HEK293 (cell line): ENCODE data around the gene HEXIM1.

Experiments
- GLIS1 ChIP-seq: fragments of 450-650 bp; formaldehyde crosslinking; IDR thresholded peaks from 2 replicates; pipeline ENCODE4 v1.5.1; 2016; ENCODE audit warnings: missing biosample characterization, missing genetic modification characterization
- HOXA7 ChIP-seq: sonication (generic); formaldehyde crosslinking; IDR thresholded peaks from 2 replicates; pipeline ENCODE4 v1.8.1; 2022; ENCODE audit warnings: missing genetic modification reagents, borderline replicate concordance
- HOXC10 ChIP-seq: sonication (generic); formaldehyde crosslinking; IDR thresholded peaks from 2 replicates; pipeline ENCODE4 v1.8.1; 2023; ENCODE audit warnings: mild to moderate bottlenecking, missing genetic modification reagents
- IKZF3 ChIP-seq: fragments of 450-650 bp; IDR thresholded peaks from 2 replicates; pipeline ENCODE4 v1.5.0; 2018; ENCODE audit warnings: missing biosample characterization, mild to moderate bottlenecking, missing genetic modification characterization, moderate library complexity
- KLF8 ChIP-seq: fragments of 450-650 bp; formaldehyde crosslinking; IDR thresholded peaks from 2 replicates; pipeline ENCODE4 v1.5.1; 2016; ENCODE audit warnings: missing biosample characterization, missing genetic modification characterization
- KLF9 ChIP-seq: fragments of 450-650 bp; formaldehyde crosslinking; IDR thresholded peaks from 2 replicates; pipeline ENCODE4 v1.5.1; 2016; ENCODE audit warnings: missing biosample characterization, missing genetic modification characterization, low read depth
- OSR2 ChIP-seq: fragments of 450-650 bp; formaldehyde crosslinking; IDR thresholded peaks from 2 replicates; pipeline ENCODE4 v1.5.1; 2016; ENCODE audit warnings: missing biosample characterization, missing genetic modification characterization
- PRDM1 ChIP-seq: fragments of 450-650 bp; formaldehyde crosslinking; IDR thresholded peaks from 2 replicates; pipeline ENCODE4; 2016; ENCODE audit warnings: missing biosample characterization, missing genetic modification characterization
- SCRT2 ChIP-seq: fragments of 450-650 bp; formaldehyde crosslinking; IDR thresholded peaks from 2 replicates; pipeline ENCODE4 v1.5.1; 2016; ENCODE audit warnings: missing biosample characterization, missing genetic modification characterization
- SETDB1 ChIP-seq: IDR thresholded peaks from one replicate; pipeline ENCODE4 v1.6.1; 2017; ENCODE audit warnings: mild to moderate bottlenecking, low read length, moderate library complexity, mixed read lengths; ENCODE audit not compliant: insufficient read length
- YY1 ChIP-seq: fragments of 450-650 bp; formaldehyde crosslinking; IDR thresholded peaks from 2 replicates; pipeline ENCODE4 v1.5.1; 2018; ENCODE audit warnings: missing biosample characterization, missing genetic modification characterization
- ZBTB7A ChIP-seq: fragments of 450-650 bp; formaldehyde crosslinking; IDR thresholded peaks from 2 replicates; pipeline ENCODE4 v1.5.1; 2016; ENCODE audit warnings: low read depth, missing biosample characterization, missing genetic modification characterization
- ZNF112 ChIP-seq: fragments of 450-650 bp; formaldehyde crosslinking; IDR thresholded peaks from 2 replicates; pipeline ENCODE4 v1.5.0; 2017; ENCODE audit warnings: missing biosample characterization, missing genetic modification characterization
- ZNF133 ChIP-seq: fragments of 450-650 bp; formaldehyde crosslinking; IDR thresholded peaks from 2 replicates; pipeline ENCODE4 v1.5.1; 2016; ENCODE audit warnings: missing biosample characterization, missing genetic modification characterization
- ZNF19 ChIP-seq: fragments of 450-650 bp; formaldehyde crosslinking; IDR thresholded peaks from 2 replicates; pipeline ENCODE4; 2016; ENCODE audit warnings: missing biosample characterization, missing genetic modification characterization, low read depth
- ZNF223 ChIP-seq: fragments of 450-650 bp; formaldehyde crosslinking; IDR thresholded peaks from 2 replicates; pipeline ENCODE4 v1.5.1; 2016; ENCODE audit warnings: missing biosample characterization, missing genetic modification characterization
- ZNF248 ChIP-seq: fragments of 450-650 bp; formaldehyde crosslinking; IDR thresholded peaks from 2 replicates; pipeline ENCODE4 v1.5.1; 2017; ENCODE audit warnings: missing biosample characterization, missing genetic modification characterization
- ZNF292 ChIP-seq: fragments of 450-650 bp; formaldehyde crosslinking; IDR thresholded peaks from 2 replicates; pipeline ENCODE4 v1.5.1; 2016; ENCODE audit warnings: low read depth, missing biosample characterization, missing genetic modification characterization, borderline replicate concordance
- ZNF350 ChIP-seq: fragments of 450-650 bp; formaldehyde crosslinking; IDR thresholded peaks from 2 replicates; pipeline ENCODE4 v1.5.0; 2017; ENCODE audit warnings: missing biosample characterization, mild to moderate bottlenecking, missing genetic modification characterization
- ZNF366 ChIP-seq: fragments of 450-650 bp; formaldehyde crosslinking; conservative IDR thresholded peaks from 2 replicates; pipeline ENCODE4 v1.5.1; 2016; ENCODE audit warnings: missing biosample characterization, missing genetic modification characterization
- ZNF404 ChIP-seq: fragments of 450-650 bp; formaldehyde crosslinking; IDR thresholded peaks from 2 replicates; pipeline ENCODE4 v1.5.1; 2017; ENCODE audit warnings: missing biosample characterization, missing genetic modification characterization
- ZNF501 ChIP-seq: fragments of 450-650 bp; formaldehyde crosslinking; IDR thresholded peaks from 2 replicates; pipeline ENCODE4 v1.5.1; 2016; ENCODE audit warnings: missing biosample characterization, missing genetic modification characterization
- ZNF555 ChIP-seq: fragments of 450-650 bp; formaldehyde crosslinking; conservative IDR thresholded peaks from 2 replicates; pipeline ENCODE4 v1.5.1; 2017; ENCODE audit warnings: missing biosample characterization, mild to moderate bottlenecking, missing genetic modification characterization, inconsistent platforms
- ZNF560 ChIP-seq: fragments of 450-650 bp; formaldehyde crosslinking; IDR thresholded peaks from 2 replicates; pipeline ENCODE4 v1.5.1; 2017; ENCODE audit warnings: missing biosample characterization, missing genetic modification characterization, borderline replicate concordance
- ZNF624 ChIP-seq: fragments of 450-650 bp; formaldehyde crosslinking; IDR thresholded peaks from 2 replicates; pipeline ENCODE4 v1.5.1; 2017; ENCODE audit warnings: missing biosample characterization, missing genetic modification characterization
- ZNF701 ChIP-seq: fragments of 450-650 bp; formaldehyde crosslinking; IDR thresholded peaks from 2 replicates; pipeline ENCODE4 v1.5.1; 2016; ENCODE audit warnings: missing biosample characterization, missing genetic modification characterization
- ZNF830 ChIP-seq: fragments of 450-650 bp; IDR thresholded peaks from 2 replicates; pipeline ENCODE4 v1.5.0; 2018; ENCODE audit warnings: missing biosample characterization, missing genetic modification characterization, low read depth, mild to moderate bottlenecking, moderate library complexity
- TF ChIP-seq, protein P1 (sequence below): fragments of 450-650 bp; formaldehyde crosslinking; IDR thresholded peaks from 2 replicates; pipeline ENCODE4 v1.5.1; 2016; ENCODE audit warnings: missing biosample characterization, missing genetic modification characterization
- TF ChIP-seq, protein P2 (sequence below): fragments of 450-650 bp; formaldehyde crosslinking; IDR thresholded peaks from 2 replicates; pipeline ENCODE4 v1.5.1; 2016; ENCODE audit warnings: missing biosample characterization, missing genetic modification characterization
- TF ChIP-seq, protein P3 (sequence below): fragments of 450-650 bp; formaldehyde crosslinking; IDR thresholded peaks from 2 replicates; pipeline ENCODE4 v1.5.1; 2016; ENCODE audit warnings: missing biosample characterization, missing genetic modification characterization
- TF ChIP-seq, protein P4 (sequence below): fragments of 450-650 bp; formaldehyde crosslinking; IDR thresholded peaks from 2 replicates; pipeline ENCODE4 v1.5.1; 2016; ENCODE audit warnings: missing biosample characterization, missing genetic modification characterization
- TF ChIP-seq, protein P5 (sequence below): fragments of 450-650 bp; formaldehyde crosslinking; IDR thresholded peaks from 2 replicates; pipeline ENCODE4 v1.5.1; 2016; ENCODE audit warnings: missing biosample characterization, missing genetic modification characterization, low read depth

The HEXIM1 gene

DNA sequence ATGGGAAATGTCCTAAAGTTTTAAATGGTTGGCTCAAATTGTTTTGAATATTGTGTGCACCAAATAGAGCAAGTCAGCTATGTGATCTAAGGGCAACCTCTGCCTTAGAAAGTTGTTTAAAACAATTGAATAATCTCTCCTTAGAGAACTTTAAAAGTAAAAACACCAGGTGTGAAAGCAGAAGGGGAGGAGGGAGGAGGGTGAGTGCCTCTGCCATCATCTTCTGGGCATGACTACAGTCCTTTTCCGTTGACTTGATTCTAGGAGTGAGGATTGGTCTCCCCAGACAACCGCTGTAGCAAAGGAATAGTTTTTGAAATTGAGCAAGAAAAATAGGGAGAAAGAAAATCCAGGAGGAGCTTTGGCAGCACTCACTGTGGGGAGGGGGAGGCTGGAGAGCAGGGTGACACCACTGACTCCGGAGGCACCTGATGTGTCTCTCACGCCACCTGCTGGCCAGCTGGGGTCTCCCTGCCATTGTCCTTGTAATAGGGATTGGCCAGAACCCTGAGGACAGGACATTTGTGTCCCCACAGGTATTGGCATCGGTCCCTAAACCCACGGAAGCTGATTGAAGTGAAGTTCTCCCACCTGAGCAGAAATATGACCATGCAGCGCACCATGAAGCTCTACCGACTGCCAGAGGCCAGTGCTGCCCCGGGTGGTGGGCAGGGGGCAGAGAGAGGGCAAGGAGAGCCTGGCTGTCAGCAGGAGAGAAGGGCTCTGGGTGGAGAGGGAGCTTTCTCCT, 49.2 kb upstream of the HEXIM1 start (continued):
- TF ChIP-seq, protein P1, sequence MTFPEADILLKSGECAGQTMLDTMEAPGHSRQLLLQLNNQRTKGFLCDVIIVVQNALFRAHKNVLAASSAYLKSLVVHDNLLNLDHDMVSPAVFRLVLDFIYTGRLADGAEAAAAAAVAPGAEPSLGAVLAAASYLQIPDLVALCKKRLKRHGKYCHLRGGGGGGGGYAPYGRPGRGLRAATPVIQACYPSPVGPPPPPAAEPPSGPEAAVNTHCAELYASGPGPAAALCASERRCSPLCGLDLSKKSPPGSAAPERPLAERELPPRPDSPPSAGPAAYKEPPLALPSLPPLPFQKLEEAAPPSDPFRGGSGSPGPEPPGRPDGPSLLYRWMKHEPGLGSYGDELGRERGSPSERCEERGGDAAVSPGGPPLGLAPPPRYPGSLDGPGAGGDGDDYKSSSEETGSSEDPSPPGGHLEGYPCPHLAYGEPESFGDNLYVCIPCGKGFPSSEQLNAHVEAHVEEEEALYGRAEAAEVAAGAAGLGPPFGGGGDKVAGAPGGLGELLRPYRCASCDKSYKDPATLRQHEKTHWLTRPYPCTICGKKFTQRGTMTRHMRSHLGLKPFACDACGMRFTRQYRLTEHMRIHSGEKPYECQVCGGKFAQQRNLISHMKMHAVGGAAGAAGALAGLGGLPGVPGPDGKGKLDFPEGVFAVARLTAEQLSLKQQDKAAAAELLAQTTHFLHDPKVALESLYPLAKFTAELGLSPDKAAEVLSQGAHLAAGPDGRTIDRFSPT (tag by site-specific recombination), result no peak
- no peak for TF ChIP-seq GLIS1 (tag by site-specific recombination)
- TF ChIP-seq PRDM1, result peak; percentile 91
- TF ChIP-seq KLF8, result no peak
- TF ChIP-seq ZNF19 (tag by site-specific recombination), result no peak
- TF ChIP-seq ZNF223 (tag by site-specific recombination), result no peak
- TF ChIP-seq ZNF350 (tag by site-specific recombination), result no peak
- TF ChIP-seq SETDB1, result no peak
- no peak for TF ChIP-seq ZNF112
- TF ChIP-seq, protein P2, sequence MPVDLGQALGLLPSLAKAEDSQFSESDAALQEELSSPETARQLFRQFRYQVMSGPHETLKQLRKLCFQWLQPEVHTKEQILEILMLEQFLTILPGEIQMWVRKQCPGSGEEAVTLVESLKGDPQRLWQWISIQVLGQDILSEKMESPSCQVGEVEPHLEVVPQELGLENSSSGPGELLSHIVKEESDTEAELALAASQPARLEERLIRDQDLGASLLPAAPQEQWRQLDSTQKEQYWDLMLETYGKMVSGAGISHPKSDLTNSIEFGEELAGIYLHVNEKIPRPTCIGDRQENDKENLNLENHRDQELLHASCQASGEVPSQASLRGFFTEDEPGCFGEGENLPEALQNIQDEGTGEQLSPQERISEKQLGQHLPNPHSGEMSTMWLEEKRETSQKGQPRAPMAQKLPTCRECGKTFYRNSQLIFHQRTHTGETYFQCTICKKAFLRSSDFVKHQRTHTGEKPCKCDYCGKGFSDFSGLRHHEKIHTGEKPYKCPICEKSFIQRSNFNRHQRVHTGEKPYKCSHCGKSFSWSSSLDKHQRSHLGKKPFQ (tag by site-specific recombination), result no peak
- no peak for TF ChIP-seq ZNF133
- TF ChIP-seq ZNF404 (tag by site-specific recombination), result no peak
- TF ChIP-seq, protein P3, sequence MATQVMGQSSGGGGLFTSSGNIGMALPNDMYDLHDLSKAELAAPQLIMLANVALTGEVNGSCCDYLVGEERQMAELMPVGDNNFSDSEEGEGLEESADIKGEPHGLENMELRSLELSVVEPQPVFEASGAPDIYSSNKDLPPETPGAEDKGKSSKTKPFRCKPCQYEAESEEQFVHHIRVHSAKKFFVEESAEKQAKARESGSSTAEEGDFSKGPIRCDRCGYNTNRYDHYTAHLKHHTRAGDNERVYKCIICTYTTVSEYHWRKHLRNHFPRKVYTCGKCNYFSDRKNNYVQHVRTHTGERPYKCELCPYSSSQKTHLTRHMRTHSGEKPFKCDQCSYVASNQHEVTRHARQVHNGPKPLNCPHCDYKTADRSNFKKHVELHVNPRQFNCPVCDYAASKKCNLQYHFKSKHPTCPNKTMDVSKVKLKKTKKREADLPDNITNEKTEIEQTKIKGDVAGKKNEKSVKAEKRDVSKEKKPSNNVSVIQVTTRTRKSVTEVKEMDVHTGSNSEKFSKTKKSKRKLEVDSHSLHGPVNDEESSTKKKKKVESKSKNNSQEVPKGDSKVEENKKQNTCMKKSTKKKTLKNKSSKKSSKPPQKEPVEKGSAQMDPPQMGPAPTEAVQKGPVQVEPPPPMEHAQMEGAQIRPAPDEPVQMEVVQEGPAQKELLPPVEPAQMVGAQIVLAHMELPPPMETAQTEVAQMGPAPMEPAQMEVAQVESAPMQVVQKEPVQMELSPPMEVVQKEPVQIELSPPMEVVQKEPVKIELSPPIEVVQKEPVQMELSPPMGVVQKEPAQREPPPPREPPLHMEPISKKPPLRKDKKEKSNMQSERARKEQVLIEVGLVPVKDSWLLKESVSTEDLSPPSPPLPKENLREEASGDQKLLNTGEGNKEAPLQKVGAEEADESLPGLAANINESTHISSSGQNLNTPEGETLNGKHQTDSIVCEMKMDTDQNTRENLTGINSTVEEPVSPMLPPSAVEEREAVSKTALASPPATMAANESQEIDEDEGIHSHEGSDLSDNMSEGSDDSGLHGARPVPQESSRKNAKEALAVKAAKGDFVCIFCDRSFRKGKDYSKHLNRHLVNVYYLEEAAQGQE, result no peak
- no peak for TF ChIP-seq ZNF501
- 0 out of 2 replicates have a peak, but pooled peaks have one; percentile 56 for TF ChIP-seq IKZF3 (tag by site-specific recombination)
- TF ChIP-seq ZNF555 (tag by site-specific recombination), result no peak
- no peak for TF ChIP-seq ZNF248
- TF ChIP-seq OSR2 (tag by site-specific recombination), result no peak
- TF ChIP-seq ZNF830 (tag by site-specific recombination), result no peak
- TF ChIP-seq YY1 (tag by site-specific recombination), result no peak
- TF ChIP-seq, protein P4, sequence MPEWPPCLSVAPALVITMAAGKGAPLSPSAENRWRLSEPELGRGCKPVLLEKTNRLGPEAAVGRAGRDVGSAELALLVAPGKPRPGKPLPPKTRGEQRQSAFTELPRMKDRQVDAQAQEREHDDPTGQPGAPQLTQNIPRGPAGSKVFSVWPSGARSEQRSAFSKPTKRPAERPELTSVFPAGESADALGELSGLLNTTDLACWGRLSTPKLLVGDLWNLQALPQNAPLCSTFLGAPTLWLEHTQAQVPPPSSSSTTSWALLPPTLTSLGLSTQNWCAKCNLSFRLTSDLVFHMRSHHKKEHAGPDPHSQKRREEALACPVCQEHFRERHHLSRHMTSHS (tag by site-specific recombination), result no peak
- no peak for TF ChIP-seq HOXC10 (CRISPR knock-in tag)
- TF ChIP-seq ZNF366 (tag by site-specific recombination), result no peak
- TF ChIP-seq SCRT2 (tag by site-specific recombination), result no peak
- no peak for TF ChIP-seq KLF9 (tag by site-specific recombination)
- TF ChIP-seq HOXA7 (CRISPR knock-in tag), result no peak
- no peak for TF ChIP-seq ZNF624 (tag by site-specific recombination)
- no peak for TF ChIP-seq ZNF292 (tag by site-specific recombination)
- no peak for TF ChIP-seq ZBTB7A (tag by site-specific recombination)
- no peak for TF ChIP-seq ZNF560 (tag by site-specific recombination)
- TF ChIP-seq, protein P5, sequence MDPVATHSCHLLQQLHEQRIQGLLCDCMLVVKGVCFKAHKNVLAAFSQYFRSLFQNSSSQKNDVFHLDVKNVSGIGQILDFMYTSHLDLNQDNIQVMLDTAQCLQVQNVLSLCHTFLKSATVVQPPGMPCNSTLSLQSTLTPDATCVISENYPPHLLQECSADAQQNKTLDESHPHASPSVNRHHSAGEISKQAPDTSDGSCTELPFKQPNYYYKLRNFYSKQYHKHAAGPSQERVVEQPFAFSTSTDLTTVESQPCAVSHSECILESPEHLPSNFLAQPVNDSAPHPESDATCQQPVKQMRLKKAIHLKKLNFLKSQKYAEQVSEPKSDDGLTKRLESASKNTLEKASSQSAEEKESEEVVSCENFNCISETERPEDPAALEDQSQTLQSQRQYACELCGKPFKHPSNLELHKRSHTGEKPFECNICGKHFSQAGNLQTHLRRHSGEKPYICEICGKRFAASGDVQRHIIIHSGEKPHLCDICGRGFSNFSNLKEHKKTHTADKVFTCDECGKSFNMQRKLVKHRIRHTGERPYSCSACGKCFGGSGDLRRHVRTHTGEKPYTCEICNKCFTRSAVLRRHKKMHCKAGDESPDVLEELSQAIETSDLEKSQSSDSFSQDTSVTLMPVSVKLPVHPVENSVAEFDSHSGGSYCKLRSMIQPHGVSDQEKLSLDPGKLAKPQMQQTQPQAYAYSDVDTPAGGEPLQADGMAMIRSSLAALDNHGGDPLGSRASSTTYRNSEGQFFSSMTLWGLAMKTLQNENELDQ (tag by site-specific recombination), result no peak
- no peak for TF ChIP-seq ZNF701 (tag by site-specific recombination)
